ENCODE measurements around the gene LRP1B. TPM values are rescaled to one million over a fixed set of nuclear protein-coding genes. Genes with fewer than 3 reads are reported as not detected.

LRP1B gene
- polyA plus RNA-seq, 2 of the 4 experiments (the other 2 are of a cell fraction) = 0.03 TPM; not detected in 1

DNA sequence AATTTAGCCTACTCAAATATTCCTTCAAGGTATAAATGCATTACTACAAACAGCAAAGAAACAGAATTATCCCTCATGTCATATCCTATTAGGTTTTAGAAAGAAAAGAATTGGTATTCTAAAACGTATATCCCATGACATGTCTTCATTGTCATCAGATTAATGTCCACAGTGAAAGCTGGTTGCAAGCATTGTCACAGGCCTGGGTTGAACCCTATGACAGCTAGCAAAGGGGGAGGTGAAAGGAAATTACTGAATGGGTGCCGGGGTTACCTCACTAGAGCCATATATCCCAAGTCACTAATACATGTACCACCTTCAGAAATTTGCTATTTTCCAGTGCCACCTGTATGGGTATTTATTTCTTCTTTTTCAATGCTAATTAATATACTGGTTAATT, 1720.1 kb downstream of the LRP1B start (continued):
- TF ChIP-seq, protein P1, sequence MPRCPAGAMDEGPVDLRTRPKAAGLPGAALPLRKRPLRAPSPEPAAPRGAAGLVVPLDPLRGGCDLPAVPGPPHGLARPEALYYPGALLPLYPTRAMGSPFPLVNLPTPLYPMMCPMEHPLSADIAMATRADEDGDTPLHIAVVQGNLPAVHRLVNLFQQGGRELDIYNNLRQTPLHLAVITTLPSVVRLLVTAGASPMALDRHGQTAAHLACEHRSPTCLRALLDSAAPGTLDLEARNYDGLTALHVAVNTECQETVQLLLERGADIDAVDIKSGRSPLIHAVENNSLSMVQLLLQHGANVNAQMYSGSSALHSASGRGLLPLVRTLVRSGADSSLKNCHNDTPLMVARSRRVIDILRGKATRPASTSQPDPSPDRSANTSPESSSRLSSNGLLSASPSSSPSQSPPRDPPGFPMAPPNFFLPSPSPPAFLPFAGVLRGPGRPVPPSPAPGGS (IDR thresholded peaks at IDR 0.05) = no peak
- TF ChIP-seq HOXB5 (CRISPR knock-in tag; IDR thresholded peaks at IDR 0.05) (no peak), RFX5 (IDR thresholded peaks at IDR 0.05) (no peak)

- Histone ChIP-seq H3K4me1 (no peaks in the 10 kb centered on the region), H3K4me2 (no peak overlapping the region), H3K27ac (no peak overlapping the region), H3K9me3 (no peaks in the 10 kb centered on the region; the same call in 2 of the 3 replicates), H3K4me3 (no peak overlapping the region)
- POLR2A ChIA-PET = no interaction called here
- no peak for DNase-seq (ENCODE audit: low read depth in 1 of 2, low spot score in 1 of 2)
- no peak for ATAC-seq
- 54% methylated on average over 2 of the region's 2 CpGs for WGBS (ENCODE audit: missing lambda C conversion rate)
- CTCF ChIA-PET = interaction anchor here (0.8 kb wide), 1 partner anchor 463 kb away, joined by 3 read pairs; no protein-coding TSS in a partner anchor
- no peak for FAIRE-seq
- TF ChIP-seq HOXB13 (CRISPR knock-in tag; IDR thresholded peaks at IDR 0.05; ENCODE audit: low read depth) (no peak), POLR2AphosphoS2 (conservative IDR thresholded peaks at IDR 0.05; ENCODE audit: low read length) (no peak), MAFK (IDR thresholded peaks at IDR 0.05; ENCODE audit: partially characterized antibody) (no peak), ELK1 (IDR thresholded peaks at IDR 0.05; ENCODE audit: low read depth, low read length) (no peak), CBX2 (IDR thresholded peaks at IDR 0.05; ENCODE audit: borderline replicate concordance, low read depth) (no peak), FOXS1 (CRISPR knock-in tag; IDR thresholded peaks at IDR 0.05) (no peak)
Measured at GRCh38 chr2:140401056-140401455, 1729.8 kb downstream of the LRP1B start.

DNA sequence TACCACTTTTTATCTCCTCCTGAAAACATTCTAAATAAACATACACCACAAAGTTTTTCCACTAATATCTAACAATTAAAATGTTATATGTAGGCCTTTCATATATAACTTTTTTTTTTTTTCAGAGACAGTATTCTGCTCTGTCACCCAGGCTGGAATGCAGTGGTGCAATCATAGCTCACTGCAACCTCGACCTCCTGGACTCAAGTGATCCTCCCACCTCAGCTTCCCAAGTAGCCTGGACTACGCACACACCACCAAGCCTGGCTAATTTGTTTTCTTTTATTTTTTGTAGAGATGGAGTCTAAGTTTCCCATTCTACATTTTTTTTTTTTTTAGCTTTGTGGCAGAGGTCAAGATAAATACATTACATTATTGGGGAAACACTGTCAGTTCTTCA, 1738.0 kb downstream of the LRP1B start:
- Histone ChIP-seq H3K27ac (no peak overlapping the region), H3K9me3 (no peaks in the 10 kb centered on the region), H3K4me3 (no peak overlapping the region), H3K4me1 (peaks cover 18% of the 10 kb centered on the region; the same call in 2 of the 3 replicates), H3K4me2 (peak overlapping the region; percentile 6; the same call in 1 of the 3 replicates)
- ATAC-seq = peak in 1 of 2 experiments; percentile 48; a peak in 1 of 6 replicates
- ChIA-PET CTCF (interaction anchor here (0.6 kb wide), 1 partner anchor 15 kb away, joined by 4 read pairs; no protein-coding TSS in a partner anchor), POLR2A (no interaction called here)
- TF ChIP-seq ZSCAN20 (CRISPR knock-in tag; IDR thresholded peaks at IDR 0.05) (no peak), RARB (CRISPR knock-in tag; IDR thresholded peaks at IDR 0.05) (no peak), MAX (IDR thresholded peaks at IDR 0.05) (no peak), RAD21 (conservative IDR thresholded peaks at IDR 0.05 in 1 of 2, IDR thresholded peaks at IDR 0.05 in 1 of 2) (no peak), HEYL (CRISPR knock-in tag; IDR thresholded peaks at IDR 0.05) (no peak), USF2 (IDR thresholded peaks at IDR 0.05) (no peak), RCOR1 (IDR thresholded peaks at IDR 0.05; ENCODE audit: low read depth, low read length) (no peak)
- TF ChIP-seq, protein P2, sequence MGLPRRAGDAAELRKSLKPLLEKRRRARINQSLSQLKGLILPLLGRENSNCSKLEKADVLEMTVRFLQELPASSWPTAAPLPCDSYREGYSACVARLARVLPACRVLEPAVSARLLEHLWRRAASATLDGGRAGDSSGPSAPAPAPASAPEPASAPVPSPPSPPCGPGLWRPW (IDR thresholded peaks at IDR 0.05) = no peak
- TF ChIP-seq, protein P3, sequence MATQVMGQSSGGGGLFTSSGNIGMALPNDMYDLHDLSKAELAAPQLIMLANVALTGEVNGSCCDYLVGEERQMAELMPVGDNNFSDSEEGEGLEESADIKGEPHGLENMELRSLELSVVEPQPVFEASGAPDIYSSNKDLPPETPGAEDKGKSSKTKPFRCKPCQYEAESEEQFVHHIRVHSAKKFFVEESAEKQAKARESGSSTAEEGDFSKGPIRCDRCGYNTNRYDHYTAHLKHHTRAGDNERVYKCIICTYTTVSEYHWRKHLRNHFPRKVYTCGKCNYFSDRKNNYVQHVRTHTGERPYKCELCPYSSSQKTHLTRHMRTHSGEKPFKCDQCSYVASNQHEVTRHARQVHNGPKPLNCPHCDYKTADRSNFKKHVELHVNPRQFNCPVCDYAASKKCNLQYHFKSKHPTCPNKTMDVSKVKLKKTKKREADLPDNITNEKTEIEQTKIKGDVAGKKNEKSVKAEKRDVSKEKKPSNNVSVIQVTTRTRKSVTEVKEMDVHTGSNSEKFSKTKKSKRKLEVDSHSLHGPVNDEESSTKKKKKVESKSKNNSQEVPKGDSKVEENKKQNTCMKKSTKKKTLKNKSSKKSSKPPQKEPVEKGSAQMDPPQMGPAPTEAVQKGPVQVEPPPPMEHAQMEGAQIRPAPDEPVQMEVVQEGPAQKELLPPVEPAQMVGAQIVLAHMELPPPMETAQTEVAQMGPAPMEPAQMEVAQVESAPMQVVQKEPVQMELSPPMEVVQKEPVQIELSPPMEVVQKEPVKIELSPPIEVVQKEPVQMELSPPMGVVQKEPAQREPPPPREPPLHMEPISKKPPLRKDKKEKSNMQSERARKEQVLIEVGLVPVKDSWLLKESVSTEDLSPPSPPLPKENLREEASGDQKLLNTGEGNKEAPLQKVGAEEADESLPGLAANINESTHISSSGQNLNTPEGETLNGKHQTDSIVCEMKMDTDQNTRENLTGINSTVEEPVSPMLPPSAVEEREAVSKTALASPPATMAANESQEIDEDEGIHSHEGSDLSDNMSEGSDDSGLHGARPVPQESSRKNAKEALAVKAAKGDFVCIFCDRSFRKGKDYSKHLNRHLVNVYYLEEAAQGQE (IDR thresholded peaks at IDR 0.05) = no peak
- WGBS (ENCODE audit: missing lambda C conversion rate) = 28% methylated on average over 2 of the region's 2 CpGs
- FAIRE-seq = no peak
- DNase-seq (ENCODE audit: low read depth in 1 of 2, low spot score in 1 of 2) = peak in 1 of 2 experiments; percentile 18

Measured in A549 (cell line).